Activated CD8-positive, alpha-beta memory T cell treated with anti-CD3 and anti-CD28 coated beads, Interleukin-2, amount 50 U/mL, for 24 hours (primary cell): ENCODE measurements around the gene ABHD11.
A peak's percentile ranks its signal among the peaks of the same experiment; 100 is the strongest.
"Not testable (repeated sequence)": the region's sequence is repeated elsewhere in the genome, so short reads cannot be mapped to it uniquely, and the experiment has no call there.

Experiments used
- DNase-seq: peaks from one replicate; pipeline ENCODE4 v3.0.0-alpha.2; 2020; ENCODE audit errors: extremely low read depth

ABHD11 gene

DNA sequence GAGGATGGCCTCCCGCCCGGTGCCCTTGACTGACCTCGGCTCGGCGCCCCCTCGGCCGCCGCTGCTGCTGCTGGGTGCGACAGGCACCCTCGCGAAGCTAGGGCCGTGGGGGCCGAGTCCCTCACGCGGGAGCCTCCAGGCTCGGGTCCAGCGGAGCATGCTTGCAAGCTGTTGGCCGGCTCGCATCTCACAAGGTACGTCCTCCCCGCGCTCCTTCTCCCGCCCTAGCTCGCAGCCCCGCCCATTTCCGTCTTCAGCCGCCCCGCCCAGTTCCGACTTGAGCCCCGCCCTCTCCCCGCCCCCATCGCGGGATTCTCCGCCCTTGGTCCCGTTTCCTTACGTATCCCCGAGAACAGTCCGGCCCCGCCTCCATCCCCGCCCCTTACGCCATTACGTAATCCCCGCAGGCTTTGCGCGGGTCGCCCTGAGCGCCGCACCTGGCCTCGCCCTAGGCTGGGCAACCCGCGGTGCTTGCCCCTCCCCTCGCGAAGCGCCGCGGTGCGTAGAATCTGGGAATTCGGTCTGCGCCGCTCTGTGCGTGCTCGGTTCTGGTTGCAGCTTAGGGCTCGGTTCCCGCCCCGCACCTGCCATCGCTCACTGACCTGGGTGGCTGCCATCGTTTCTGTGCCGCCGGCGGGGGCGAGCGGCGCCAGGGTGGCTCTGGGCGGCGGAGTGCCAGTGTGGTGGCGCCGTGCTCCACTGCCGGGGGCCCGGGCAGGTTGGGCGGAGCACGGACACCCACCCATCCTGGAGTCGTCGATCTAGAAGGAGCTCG lies at the start of gene ABHD11:
Gene ABHD11 (minus strand): TSS at position 191 of the 775 bp plus-strand sequence. CDS start 32 bp downstream, at position 159.
- peak; percentile 96 for DNase-seq

GRCh38 chr7:73787786-73788048 lies 49.1 kb upstream of the ABHD11 start:
- DNase-seq, result not testable (repeated sequence)

DNA sequence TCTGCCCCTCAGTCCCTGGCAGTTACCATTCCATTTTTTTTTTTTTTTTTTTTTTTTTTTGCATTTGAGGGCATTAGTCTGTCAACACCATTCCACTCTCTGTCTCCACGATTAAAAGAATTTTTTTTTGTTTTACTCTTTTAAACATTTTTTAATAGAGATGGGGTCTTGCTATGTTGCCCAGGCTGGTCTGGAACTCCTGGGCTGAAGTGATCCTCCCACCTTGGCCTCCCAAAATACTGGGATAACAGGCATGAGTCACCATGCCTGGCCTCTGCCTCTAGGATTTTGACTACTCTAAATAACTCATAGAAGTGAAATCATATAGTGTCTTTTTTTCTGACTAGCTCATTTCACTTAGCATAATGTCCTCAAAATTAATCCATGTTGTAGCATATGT lies 48.0 kb upstream of the ABHD11 start:
- DNase-seq, result no peak

DNA sequence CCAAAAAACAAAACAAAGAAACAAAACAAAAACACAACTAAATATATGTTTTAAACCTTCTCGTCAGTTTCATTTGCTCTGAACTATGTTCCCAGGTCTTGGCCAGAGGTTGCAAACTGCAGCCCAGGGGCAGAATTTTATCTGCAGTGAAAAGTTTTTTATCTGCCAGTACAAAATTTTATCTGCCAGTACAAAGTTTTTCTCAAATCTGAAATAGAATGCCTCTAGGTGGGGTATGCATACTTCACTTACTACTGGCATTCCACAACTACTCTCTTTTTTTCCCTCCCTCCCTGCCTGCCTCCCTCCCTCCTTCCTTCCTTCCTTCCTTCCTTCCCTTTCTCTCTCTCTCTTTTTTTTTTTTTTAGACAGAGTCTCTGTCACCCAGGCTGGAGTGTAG lies 40.9 kb upstream of the ABHD11 start:
- DNase-seq, result no peak

- no peak for DNase-seq
These were observed 40.3 kb upstream of the ABHD11 start for GRCh38 chr7:73778801-73779389.

DNA sequence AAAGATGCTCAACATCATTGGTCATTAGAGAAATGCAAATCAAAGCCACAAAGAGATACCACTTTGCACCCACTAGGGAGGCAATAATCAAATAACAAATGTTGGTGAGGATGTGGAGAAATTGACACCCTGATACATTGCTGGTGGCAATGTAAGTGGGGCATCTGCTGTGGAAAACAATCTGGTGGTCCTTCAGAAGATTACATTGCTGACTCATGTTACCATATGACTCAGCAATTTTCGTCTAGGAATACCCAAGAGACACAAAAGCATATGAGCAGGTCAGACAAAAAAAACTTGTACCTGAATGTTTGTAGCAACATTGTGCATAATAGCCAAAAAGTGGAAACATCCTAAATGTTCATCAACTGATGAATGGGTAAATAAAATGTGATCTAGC lies 36.3 kb upstream of the ABHD11 start:
- DNase-seq, result no peak

DNA sequence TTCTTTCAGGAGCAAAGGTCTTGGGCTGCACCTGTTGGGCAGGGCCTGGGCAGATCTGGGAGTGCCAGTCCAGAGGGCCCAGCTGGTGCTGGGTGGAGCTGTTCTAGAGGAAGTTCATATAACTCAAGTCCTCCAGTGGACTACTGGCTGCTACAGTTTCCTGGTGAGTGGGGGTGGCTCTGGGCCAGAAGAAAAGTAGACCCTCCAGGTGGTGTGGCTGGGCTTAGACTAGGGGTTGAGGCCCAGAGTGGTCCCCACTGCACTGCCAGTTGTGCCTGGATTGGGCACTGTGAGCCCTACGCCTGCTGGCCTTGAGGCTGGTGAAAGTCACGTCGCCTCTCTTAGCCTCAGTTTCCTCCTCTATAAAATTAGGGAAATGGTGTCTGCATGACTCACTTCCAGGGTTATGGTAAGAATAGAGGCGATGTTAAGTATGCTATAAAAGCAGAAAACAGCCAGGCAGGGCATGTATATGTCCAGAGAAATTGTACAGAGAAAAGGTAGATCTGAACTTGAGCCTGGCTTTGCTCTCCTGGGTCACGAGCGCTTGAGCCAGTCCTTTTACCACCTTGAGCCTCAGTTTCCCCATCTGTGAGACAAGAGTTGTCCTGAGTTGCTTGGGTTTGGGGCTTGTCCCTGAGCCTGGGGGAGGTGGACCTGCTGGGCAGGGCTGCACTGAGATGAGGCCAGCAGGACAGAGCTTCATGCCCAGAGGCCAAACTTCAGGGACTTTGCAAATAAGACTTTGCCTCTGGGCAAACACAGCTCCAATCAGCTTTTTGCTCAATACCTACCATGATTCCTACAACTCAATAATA lies 35.3 kb upstream of the ABHD11 start:
- no peak for DNase-seq

DNA sequence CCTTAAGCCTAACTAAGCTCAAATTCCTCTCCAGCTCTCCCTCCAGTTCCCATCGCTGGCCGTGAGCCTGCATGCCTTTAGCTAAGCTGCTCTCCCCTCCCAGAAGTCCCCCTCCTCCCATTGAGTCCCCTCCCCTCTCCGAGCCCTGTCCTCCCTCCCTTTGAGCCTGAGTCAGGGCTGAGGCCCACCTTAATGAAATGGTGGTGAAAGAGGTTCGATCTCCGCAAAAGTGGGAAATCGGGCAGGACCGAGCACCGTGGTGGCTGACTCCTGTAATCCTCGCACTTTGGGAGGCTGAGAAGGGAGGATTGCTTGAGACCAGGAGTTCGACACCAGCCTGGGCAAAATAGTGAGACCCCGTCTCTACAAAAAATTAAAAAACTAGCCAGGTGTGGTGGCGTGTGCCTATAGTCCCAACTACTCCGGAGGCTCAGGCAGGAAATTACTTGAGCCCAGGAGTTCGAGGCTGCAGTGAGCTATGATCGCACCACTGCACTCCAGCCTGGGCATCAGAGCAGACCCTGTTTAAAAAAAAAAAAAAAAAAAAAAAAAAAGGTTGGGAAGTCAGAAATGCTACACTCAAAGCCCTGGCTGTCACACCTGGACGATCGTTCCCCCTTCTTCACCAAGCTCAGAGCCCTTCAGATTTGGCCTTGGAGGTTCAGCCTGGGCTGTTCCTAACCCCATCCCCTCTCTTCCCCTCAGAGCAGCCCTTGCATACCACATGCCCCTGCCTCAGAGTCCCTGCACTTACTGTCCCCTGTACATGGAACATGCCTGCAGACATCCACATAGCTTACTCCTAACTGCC lies 32.5 kb upstream of the ABHD11 start:
- no peak for DNase-seq

DNA sequence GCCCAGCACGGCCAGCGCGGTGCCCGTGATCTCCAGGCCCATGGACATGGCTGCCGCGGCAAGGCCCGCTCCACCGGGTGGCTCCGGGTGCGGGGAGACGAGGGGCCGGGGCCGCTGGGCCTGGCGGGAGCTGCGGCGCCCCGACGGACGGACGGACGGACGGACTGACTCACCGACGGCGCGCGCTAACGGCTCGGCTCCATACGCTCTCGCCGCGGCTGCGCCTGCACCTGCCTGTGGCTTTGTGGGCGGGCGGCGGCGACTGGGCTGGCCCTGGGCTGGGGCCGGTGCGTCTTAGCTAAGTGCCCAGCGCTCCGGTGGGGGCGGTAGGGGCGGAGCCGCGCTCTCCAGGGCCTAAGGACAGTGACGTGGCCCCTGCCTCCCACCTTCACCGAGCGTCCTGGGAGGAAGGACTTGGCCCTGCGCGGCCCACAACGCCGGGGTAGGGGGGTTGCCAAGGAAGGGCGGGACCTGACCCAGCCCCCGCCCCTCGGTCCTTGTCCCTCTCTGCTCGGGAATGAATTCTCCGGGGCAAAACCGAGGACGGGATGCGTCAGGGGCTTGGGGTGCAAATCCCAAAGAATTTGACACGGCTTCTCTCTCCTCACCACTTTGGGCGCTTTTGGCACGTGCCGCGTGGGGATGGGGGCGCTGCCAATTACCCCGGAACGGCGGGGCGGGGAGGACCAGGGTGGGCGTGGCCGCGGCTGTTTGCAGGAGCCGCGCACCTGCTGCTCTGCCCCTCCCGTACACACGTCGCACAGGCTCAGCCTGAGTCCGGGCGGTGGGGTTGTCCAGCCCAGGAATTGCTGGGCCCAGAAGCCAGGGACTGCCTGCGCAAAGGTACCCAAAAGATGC lies 31.6 kb upstream of the ABHD11 start, which contains the start of gene CLDN3:
Gene CLDN3 (minus strand): TSS at position 269 of the 858 bp plus-strand sequence. CDS start 221 bp downstream, at position 48.
- no peak for DNase-seq

DNA sequence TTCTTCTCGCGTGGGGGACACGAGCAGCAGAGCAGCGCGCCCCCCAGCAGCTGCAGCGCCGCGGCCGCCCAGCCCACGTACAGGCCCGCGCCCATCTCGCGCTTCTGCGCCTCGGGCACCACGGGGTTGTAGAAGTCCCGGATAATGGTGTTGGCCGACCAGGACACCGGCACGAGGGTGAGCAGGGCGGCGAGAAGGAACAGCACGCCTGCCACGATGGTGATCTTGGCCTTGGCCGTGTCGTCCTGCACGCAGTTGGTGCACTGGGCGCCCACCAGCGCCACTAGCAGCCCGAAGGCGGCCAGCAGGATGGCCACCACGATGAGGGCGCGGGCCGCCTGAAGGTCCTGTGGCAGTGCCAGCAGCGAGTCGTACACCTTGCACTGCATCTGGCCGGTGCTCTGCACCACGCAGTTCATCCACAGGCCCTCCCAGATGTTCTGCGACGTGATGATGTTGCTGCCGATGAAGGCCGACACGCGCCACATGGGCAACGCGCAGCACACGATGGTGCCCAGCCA lies 30.9 kb upstream of the ABHD11 start:
- no peak for DNase-seq

- no peak for DNase-seq
These were observed 30.3 kb upstream of the ABHD11 start for GRCh38 chr7:73768641-73769480.

GRCh38 chr7:73766556-73767229 lies 28.1 kb upstream of the ABHD11 start:
- no peak for DNase-seq

GRCh38 chr7:73762659-73762999 lies 24.0 kb upstream of the ABHD11 start:
- no peak for DNase-seq

GRCh38 chr7:73761854-73762658 lies 23.5 kb upstream of the ABHD11 start:
- DNase-seq, result no peak

DNA sequence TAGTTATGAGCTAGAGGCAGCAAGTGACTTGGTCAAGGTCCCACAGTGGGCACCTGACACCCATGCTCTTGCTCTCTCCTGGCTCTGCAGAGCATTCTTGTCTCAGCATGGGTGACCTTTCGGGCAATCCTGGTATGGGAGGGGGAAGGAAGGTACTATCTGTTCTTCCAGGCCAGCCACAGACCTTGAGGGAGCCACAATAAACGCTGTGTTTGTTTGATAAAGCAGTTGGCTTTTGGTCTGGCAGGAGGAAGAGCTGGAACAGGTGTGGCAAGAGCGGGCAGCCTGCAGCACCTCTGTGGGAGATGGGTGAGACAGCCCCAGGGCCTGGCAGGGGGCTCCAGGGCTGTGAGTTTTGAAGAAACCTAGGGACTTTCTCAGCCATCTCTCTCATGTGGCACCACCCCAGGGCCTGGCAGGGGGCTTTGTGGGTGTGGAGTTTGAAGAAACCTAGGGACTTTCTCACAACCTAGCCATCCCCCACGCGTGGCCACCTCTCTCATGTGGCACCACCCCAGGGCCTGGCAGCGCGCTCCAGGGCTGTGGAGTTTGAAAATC lies 20.1 kb upstream of the ABHD11 start:
- no peak for DNase-seq

DNA sequence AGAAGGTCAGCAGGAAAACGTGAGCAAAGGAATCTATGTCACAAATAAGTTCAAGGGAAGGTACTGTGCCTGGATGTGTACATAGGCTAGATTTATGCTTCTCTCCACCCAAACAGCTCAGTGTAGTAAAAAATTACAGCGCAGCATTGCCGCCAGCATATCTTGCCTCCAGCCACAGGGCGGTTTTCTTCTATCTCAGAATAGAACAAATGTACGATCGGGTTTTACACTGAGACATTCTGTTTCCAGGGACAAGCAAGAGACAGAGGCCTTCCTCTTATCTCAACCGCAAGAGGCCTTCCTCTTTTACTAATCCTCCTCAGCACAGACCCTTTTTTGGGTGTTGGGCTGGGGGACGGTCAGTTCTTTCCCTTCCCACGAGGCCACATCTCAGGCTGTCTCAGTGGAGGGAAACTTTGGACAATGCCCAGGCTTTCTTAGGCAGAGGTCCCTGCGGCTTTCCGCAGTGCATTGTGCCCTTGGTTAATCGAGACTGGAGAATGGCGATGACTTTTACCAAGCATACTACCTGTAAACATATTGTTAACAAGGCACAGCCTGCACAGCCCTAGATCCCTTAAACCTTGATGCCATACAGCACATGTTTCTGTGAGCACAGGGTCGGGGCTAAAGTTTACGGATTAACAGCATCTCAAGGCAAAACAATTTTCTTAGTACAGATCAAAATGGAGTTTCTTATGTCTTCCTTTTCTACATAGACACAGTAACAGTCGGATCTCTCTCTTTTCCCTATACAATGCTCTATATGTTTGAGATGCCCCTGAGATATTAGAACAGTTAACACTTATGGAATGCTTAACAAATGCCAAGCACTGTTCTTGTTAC lies 11.6 kb upstream of the ABHD11 start:
- DNase-seq, result no peak

GRCh38 chr7:73746378-73746777 lies 7.8 kb upstream of the ABHD11 start:
- no peak for DNase-seq
